ENCODE measurements around the gene PICK1.

DNA sequence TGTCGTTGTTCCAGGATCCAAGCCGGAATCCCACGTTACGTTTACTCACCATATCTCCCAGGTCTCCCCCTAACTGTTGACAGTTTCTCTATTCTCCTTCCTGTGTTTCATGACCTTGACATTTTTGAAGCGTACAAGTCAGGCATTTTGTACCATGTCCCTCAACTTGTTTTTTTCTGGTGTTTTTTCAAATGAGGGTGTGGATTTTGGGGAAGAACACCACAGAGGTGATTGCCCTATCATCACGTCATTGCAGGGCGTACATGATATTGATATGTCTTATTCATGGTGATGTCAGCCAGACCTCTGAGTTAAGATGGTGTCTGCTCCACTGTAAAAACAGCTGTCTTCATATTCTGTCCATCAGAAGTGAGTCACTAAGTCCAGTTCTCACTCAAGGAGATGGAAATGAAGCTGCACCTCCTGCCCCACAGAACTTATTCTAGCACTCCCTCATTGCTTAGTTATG, 44.6 kb upstream of the PICK1 start:
- TF ChIP-seq CTCF (IDR thresholded peaks at IDR 0.05) (no peak), POLR2A (IDR thresholded peaks at IDR 0.05) (no peak)

Data from thyroid gland (tissue), 4 donors.